GM10266 (cell line): ENCODE results near the gene PLEK.
"Not testable (repeated sequence)": the region's sequence is repeated elsewhere in the genome, so short reads cannot be mapped to it uniquely, and the experiment has no call there.

Experiments used
- DNase-seq: peaks from one replicate; pipeline ENCODE4 v3.0.0; 2012; ENCODE audit errors: extremely low spot score
- TF ChIP-seq, protein P1 (sequence below): IDR thresholded peaks from 2 replicates; pipeline ENCODE4 v1.5.1; 2012; ENCODE audit warnings: mild to moderate bottlenecking, low read depth; ENCODE audit not compliant: control insufficient read depth, insufficient read depth; ENCODE audit errors: missing control alignments

PLEK gene

DNA sequence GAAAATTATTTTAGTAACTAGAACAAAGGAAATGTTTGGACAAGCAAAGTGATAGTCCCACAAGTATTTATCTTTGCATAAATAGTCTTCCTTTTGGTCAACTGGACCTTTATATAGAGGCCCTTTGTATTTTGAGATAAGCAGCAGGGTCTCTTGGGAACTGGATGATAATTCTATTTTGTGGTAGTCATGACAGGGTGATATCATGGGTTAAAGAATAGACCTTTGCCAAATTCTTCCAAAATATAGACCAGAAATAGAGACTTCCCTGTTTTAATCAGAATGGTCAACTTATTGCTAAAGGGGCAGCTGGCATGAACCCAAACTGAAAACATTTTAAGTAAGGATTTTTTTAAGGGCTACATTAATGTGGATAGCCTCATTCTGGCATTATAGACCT is 10.5 kb downstream of the PLEK start:
- TF ChIP-seq, protein P1, sequence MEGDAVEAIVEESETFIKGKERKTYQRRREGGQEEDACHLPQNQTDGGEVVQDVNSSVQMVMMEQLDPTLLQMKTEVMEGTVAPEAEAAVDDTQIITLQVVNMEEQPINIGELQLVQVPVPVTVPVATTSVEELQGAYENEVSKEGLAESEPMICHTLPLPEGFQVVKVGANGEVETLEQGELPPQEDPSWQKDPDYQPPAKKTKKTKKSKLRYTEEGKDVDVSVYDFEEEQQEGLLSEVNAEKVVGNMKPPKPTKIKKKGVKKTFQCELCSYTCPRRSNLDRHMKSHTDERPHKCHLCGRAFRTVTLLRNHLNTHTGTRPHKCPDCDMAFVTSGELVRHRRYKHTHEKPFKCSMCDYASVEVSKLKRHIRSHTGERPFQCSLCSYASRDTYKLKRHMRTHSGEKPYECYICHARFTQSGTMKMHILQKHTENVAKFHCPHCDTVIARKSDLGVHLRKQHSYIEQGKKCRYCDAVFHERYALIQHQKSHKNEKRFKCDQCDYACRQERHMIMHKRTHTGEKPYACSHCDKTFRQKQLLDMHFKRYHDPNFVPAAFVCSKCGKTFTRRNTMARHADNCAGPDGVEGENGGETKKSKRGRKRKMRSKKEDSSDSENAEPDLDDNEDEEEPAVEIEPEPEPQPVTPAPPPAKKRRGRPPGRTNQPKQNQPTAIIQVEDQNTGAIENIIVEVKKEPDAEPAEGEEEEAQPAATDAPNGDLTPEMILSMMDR = no peak
- DNase-seq = no peak

- TF ChIP-seq, protein P1 = no peak
- DNase-seq = no peak
Measured at GRCh38 chr2:68377137-68377780, 12.2 kb downstream of the PLEK start.

DNA sequence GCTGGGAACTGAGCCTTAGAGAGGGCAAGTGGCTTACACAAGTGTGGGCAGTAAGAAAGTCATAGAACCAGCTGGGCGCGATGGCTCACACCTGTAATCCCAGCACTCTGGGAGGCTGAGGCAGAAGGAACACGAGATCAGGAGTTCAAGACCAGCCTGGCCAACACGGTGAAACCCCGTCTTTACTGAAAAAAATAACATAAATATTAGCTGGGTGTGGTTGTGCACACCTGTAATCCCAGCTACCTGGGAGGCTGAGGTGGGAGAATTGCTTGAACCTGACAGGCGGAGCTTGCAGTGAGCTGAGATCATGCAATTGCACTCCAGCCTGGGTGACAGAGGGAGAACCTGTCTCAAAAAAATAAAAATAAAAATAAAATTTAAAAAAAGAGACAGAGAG is 13.7 kb downstream of the PLEK start:
- not testable (repeated sequence) for DNase-seq

GRCh38 chr2:68379184-68379708 is 14.2 kb downstream of the PLEK start:
- TF ChIP-seq, protein P1 = no peak
- DNase-seq = no peak

- TF ChIP-seq, protein P1 = no peak
- no peak for DNase-seq
Measured at GRCh38 chr2:68383778-68384177, 18.7 kb downstream of the PLEK start.

DNA sequence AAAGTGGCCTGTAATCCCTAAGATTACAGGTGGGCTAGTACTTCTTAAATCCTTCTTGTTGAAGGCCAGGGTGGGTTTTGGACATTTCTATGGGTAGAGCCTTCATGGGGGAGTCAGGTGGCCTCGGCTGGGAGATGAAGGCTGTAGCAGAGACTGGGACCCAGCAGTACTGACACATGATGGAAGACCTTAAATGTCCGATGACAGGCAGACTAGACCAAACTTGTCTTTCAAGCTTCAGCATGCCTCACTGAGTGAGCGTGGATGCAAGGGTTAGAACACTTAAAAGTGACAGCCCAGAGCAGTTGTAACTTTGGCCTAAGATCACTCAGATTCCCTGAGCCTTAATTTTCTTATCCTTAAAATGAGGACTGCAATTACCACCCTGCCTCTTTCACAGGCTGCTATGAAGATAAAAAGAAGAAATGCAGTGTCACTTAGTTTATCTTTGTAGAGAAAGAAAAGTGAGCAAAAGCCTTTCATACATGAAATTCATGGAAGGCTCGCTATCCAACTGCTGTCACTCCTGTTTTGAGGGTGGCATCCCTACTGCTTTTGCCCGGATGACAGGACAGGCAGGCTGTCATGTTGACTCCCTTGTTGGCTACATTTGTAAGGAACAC is 19.5 kb downstream of the PLEK start:
- DNase-seq = no peak
- TF ChIP-seq, protein P1 = no peak

GRCh38 chr2:68385220-68385906 is 20.3 kb downstream of the PLEK start:
- TF ChIP-seq, protein P1 = no peak
- DNase-seq = peak; percentile 30
